Body of pancreas (tissue), 4 donors: Measurements from ENCODE around the gene RAX2. TPM values are rescaled to one million over a fixed set of nuclear protein-coding genes. Genes with fewer than 3 reads are reported as not detected.

ENCODE experiments used
- ATAC-seq: fragments of 150-250 bp; one replicate; pipeline ENCODE4 v1.9.1; 2016
- DNase-seq, 4 donors: peaks; one replicate each; pipeline ENCODE4 v3.0.0-alpha.2; 2019
- H3K27ac ChIP-seq, 4 donors: fragments of 200-600 bp; sonication (generic); 1 replicate in 3 of 4; 2 replicates in 1 of 4; pipeline versions ENCODE4 v1.5.1 to v1.6.1; 2016 to 2019; ENCODE audit warnings: mild to moderate bottlenecking in 1 of 4, mixed read lengths in 1 of 4, moderate library complexity in 1 of 4
- H3K27me3 ChIP-seq, 2 donors: fragments of 200-600 bp; sonication (generic); one replicate each; pipeline ENCODE4 v1.6.0; 2016; ENCODE audit warnings: mild to moderate bottlenecking in 1 of 2
- H3K36me3 ChIP-seq, 2 donors: fragments of 200-600 bp; sonication (generic); replicated peaks in 1 of 2; 2 replicates each; pipeline ENCODE4 v1.5.1; 2016; ENCODE audit warnings: low read depth in 2 of 2; ENCODE audit not compliant: insufficient read depth in 1 of 2
- H3K4me1 ChIP-seq: fragments of 200-600 bp; sonication (generic); one replicate; pipeline ENCODE4 v1.6.0; 2016
- H3K4me3 ChIP-seq, 2 donors: fragments of 200-600 bp; sonication (generic); 1 replicate in 1 of 2; 2 replicates in 1 of 2; pipeline ENCODE4 v1.5.1; 2016 to 2019
- H3K9me3 ChIP-seq, 3 donors: fragments of 200-600 bp; sonication (generic); 1 replicate in 2 of 3; 2 replicates in 1 of 3; pipeline ENCODE4 v1.5.1; 2016
- POLR2A ChIP-seq, 3 donors: fragments of 450-650 bp; IDR thresholded peaks; one replicate each; pipeline ENCODE4 v1.6.1; 2016; ENCODE audit warnings: antibody characterized with exemption in 3 of 3, mild to moderate bottlenecking in 2 of 3
- WGBS, 2 donors: methylation state at CpG; one replicate each; pipeline ENCODE4 v1.1.5; 2017; 5-methylcytosine and 5-hydroxymethylcytosine counted together
- intact Hi-C: fragments of 100-400 bp; cut with DNase I; formaldehyde crosslinking; loops from one replicate; pipeline ENCODE4 v1.15.1; 2023
- total RNA-seq, 2 donors: library from RNA; depleted of rRNA; stranded (reverse); fragments of >200 nt; gene quantifications; one replicate each; pipeline ENCODE4 v1.1.0, GENCODE V29; 2016
- TF ChIP-seq, protein P1 (sequence below), 7 experiments: fragments of 450-650 bp in 4 of 7; fragments of 200-600 bp in 3 of 7; sonication (generic) in 3 of 7; IDR thresholded peaks; one replicate each; pipeline ENCODE4 v1.5.1; 2016 to 2019; ENCODE audit warnings: antibody characterized with exemption in 7 of 7

Gene RAX2
- total RNA-seq, 2 donors from 2014 or later, result not detected

DNA sequence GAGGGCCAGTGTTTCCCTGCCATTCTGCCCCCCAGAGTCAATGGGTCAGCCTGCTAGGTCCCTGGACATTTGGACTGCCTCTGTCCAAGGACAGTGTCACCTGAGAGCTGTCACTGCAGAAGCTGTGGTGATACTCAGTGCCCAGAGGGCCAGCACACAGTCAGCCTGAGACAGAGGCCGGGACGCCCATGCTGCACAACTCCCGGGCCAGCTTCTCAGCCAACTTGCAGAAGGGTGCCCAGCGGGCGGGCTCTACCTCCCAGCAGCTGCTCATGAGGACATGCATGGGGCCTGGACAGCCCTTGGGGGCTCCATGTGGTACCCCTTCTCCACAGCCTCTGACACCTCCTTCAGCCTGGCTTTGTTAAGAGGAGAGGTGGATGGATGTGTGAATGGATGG is 3.8 kb upstream of the RAX2 start:
- Histone ChIP-seq H3K27ac (no peak overlapping the region), H3K36me3 (no peaks in the 10 kb centered on the region), H3K9me3 (peaks cover 0 to 2% (median 0%) of the 10 kb centered on the region in 3 donors), H3K4me1 (no peaks in the 10 kb centered on the region), H3K4me3 (no peak overlapping the region), H3K27me3 (no peaks in the 10 kb centered on the region)
- WGBS, 2 donors, result 100% methylated on average over 4 of the region's 5 CpGs; no CpG with 5 or more reads in 1 of the 2 donors
- ATAC-seq, result no peak
- intact Hi-C loops, result no loop called here
- no peak for DNase-seq
- TF ChIP-seq, protein P1, sequence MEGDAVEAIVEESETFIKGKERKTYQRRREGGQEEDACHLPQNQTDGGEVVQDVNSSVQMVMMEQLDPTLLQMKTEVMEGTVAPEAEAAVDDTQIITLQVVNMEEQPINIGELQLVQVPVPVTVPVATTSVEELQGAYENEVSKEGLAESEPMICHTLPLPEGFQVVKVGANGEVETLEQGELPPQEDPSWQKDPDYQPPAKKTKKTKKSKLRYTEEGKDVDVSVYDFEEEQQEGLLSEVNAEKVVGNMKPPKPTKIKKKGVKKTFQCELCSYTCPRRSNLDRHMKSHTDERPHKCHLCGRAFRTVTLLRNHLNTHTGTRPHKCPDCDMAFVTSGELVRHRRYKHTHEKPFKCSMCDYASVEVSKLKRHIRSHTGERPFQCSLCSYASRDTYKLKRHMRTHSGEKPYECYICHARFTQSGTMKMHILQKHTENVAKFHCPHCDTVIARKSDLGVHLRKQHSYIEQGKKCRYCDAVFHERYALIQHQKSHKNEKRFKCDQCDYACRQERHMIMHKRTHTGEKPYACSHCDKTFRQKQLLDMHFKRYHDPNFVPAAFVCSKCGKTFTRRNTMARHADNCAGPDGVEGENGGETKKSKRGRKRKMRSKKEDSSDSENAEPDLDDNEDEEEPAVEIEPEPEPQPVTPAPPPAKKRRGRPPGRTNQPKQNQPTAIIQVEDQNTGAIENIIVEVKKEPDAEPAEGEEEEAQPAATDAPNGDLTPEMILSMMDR (IDR thresholded peaks at IDR 0.05), result no peak
- no peak for TF ChIP-seq POLR2A (IDR thresholded peaks at IDR 0.05)

DNA sequence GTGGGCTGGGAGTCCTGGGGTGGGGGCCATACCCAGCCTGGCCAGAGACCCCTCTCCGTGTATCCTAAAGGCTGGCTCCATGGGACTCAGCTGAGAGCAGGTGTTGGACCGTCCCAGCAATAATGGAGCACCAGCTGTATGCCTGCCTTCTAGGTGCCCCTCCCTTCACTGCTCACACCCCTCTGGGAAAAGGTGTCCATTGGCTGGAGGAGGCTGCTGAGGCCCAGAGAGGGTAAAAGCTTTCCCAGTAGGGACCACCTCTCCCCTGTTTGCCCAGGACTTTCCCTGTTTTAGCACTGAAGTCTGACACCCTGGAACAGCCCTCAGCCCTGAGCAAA is 3.3 kb upstream of the RAX2 start:
- no peaks in the 10 kb centered on the region for H3K36me3 ChIP-seq
- intact Hi-C loops, result no loop called here
- 66% methylated on average over 2 of the region's 2 CpGs; no CpG with 5 or more reads in 1 of the 2 donors for WGBS, 2 donors
- no peaks in the 10 kb centered on the region for H3K4me1 ChIP-seq
- no peaks in the 10 kb centered on the region for H3K9me3 ChIP-seq
- ATAC-seq (no peak), DNase-seq (no peak)
- no peak overlapping the region for H3K27ac ChIP-seq
- H3K4me3 ChIP-seq, result no peak overlapping the region
- no peak for TF ChIP-seq POLR2A (IDR thresholded peaks at IDR 0.05)
- TF ChIP-seq, protein P1 (IDR thresholded peaks at IDR 0.05), result no peak
- H3K27me3 ChIP-seq, result no peaks in the 10 kb centered on the region

DNA sequence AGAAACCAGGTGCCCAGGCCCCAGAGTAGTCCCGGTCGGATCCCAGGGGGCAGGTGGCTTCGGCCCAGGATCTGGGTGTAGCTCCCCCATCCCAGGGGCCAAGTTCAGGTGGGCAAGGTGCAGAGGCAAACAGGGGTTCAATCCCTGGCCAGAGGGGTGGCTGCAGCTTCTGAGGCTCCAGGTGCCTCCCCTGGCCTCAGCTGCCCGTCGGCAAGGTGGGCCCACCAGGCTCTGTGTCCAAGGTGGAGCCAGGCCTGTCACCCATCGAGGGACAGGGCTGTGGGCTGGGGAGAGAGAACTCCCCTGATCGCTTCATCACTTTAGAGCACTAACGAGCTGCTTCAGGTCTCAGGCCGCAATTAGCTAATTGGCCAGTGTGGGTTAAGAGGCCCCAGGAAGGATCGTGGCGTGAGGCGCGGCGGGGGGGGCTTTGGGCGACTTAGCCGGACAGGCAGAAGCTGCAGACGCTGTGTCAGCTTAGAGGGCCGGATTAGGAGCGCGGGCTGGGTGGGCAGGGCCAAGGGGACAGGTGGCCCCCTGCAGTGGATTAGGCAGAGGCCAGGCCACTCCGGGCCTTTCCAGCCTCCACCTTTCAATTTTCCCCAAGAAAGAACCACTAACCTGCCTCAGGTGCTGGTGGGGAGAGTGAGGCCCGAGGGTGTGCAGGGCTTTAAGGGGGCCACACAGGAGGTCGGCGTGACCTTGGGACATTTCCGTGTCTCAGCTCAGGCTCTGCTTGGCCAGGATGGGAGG is 2.8 kb upstream of the RAX2 start:
- intact Hi-C loops, result no loop called here

DNA sequence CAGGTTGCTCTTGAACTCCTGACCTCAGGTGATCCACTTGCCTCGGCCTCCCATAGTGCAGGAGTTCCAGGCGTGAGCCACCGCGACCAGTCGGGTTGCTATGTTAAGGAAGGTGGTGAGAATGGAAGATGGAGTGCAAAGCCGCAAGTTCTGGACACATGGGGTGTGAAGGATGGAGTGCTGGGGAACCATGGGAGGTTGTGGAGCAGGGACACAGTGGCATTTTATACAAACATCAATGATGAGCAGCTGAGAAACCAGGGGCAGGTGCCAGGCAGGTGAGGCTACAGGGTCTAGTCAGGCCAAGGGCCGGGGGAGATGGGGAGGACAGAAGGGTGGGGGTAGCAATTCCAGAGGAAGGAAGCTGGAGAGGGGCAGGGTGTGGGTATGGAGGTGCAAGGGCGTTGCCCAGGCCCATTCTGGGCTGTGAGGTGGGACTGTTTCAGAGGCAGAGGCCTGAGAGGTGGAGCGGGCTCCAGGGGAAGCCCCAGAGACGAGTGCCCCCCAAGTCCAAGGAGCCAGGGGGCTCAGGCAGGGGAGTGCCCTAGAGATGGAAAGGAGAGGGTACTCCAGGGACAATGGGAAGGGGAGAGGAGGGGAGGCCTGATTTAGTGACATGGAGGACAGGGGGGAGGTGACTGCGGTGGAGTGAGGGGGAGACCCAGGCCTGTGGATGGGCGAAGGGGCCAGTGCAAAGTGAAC is 1.9 kb upstream of the RAX2 start:
- Histone ChIP-seq H3K4me3 (no peak overlapping the region), H3K9me3 (no peaks in the 10 kb centered on the region), H3K36me3 (no peaks in the 10 kb centered on the region), H3K4me1 (no peaks in the 10 kb centered on the region), H3K27ac (no peak overlapping the region), H3K27me3 (no peaks in the 10 kb centered on the region)
- ATAC-seq (no peak), DNase-seq (no peak)
- intact Hi-C loops, result no loop called here
- 80% methylated on average over 11 to 12 of the region's 12 CpGs for WGBS, 2 donors
- TF ChIP-seq, protein P1 (IDR thresholded peaks at IDR 0.05), result no peak
- no peak for TF ChIP-seq POLR2A (IDR thresholded peaks at IDR 0.05)

More for the DNA sequence above, 2.8 kb upstream of the RAX2 start:
- no peak for TF ChIP-seq POLR2A (IDR thresholded peaks at IDR 0.05)
- TF ChIP-seq, protein P1 (IDR thresholded peaks at IDR 0.05), result no peak
- WGBS, 2 donors, result 63 to 87% methylated on average over 3 to 24 of the region's 25 CpGs
- no peak for ATAC-seq
- H3K9me3 ChIP-seq, result no peaks in the 10 kb centered on the region
- H3K4me1 ChIP-seq, result no peaks in the 10 kb centered on the region
- H3K36me3 ChIP-seq, result no peaks in the 10 kb centered on the region
- no peak overlapping the region for H3K27ac ChIP-seq
- DNase-seq, result no peak
- no peaks in the 10 kb centered on the region for H3K27me3 ChIP-seq
- H3K4me3 ChIP-seq, result no peak overlapping the region
